Fibroblast of pulmonary artery (primary cell): ENCODE results near the gene SELENBP1.

Source experiments
- DNase-seq: peaks from one replicate; pipeline ENCODE4 v3.0.0-alpha.2; 2010; ENCODE audit warnings: low read depth
- H3K4me3 ChIP-seq: replicated peaks from 2 replicates; pipeline ENCODE4 v1.5.1; 2011; ENCODE audit warnings: low read depth, mild to moderate bottlenecking, control low read depth, low read length, moderate library complexity
- CTCF ChIP-seq: IDR thresholded peaks from 2 replicates; pipeline ENCODE4 v1.5.1; 2011; ENCODE audit warnings: mild to moderate bottlenecking, control low read depth, low read length, inconsistent platforms; ENCODE audit errors: missing control alignments

SELENBP1 gene

DNA sequence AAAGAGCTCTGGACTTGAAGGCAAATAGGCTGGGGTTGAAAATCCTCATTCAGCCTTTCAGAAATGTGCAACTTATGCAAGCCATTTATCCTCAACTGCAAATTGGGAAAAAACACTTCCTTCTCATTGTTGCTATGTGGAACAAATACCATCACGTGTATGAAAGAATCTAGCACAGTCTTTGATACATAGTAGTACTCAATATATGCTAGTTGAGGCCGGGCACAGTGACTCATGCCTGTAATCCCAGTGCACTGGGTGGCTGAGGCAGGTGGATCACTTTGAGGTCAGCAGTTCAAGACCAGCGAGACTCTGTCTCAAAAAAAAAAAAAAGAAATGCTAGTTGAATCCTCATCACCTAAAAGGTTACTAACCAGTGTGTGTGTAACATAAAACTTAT lies 53.5 kb downstream of the SELENBP1 start:
- no peak for DNase-seq
- no peak overlapping the region for H3K4me3 ChIP-seq
- TF ChIP-seq CTCF: no peak

GRCh38 chr1:151315565-151316235 lies 56.8 kb downstream of the SELENBP1 start:
- no peak for TF ChIP-seq CTCF
- no peak overlapping the region for H3K4me3 ChIP-seq
- DNase-seq: no peak
